ENCODE measurements around the gene C1orf56.

The C1orf56 gene

GRCh38 chr1:151043163-151043562, 4.4 kb upstream of the C1orf56 start:
- no peak for DNase-seq (ENCODE audit: low read depth)
- no peak for TF ChIP-seq CTCF (conservative IDR thresholded peaks at IDR 0.05; ENCODE audit: low read depth, low read length)

GRCh38 chr1:151047925-151048644, 534 bp downstream of the C1orf56 start:
- TF ChIP-seq CTCF (conservative IDR thresholded peaks at IDR 0.05; ENCODE audit: low read depth, low read length): no peak
- DNase-seq (ENCODE audit: low read depth): peak; percentile 39

More at GRCh38 chr1:151043163-151043562, 4.4 kb upstream of the C1orf56 start:
- H3K4me3 ChIP-seq (ENCODE audit: low read length): no peak overlapping the region

GRCh38 chr1:151048645-151049032, 1.1 kb downstream of the C1orf56 start:
- H3K4me3 ChIP-seq (ENCODE audit: low read length): peak overlapping the region; percentile 79
- DNase-seq (ENCODE audit: low read depth): no peak

More at GRCh38 chr1:151047925-151048644, 534 bp downstream of the C1orf56 start:
- H3K4me3 ChIP-seq (ENCODE audit: low read length): peak overlapping the region; percentile 79

GRCh38 chr1:151049458-151049857, 1.9 kb downstream of the C1orf56 start:
- no peak for TF ChIP-seq CTCF (conservative IDR thresholded peaks at IDR 0.05; ENCODE audit: low read depth, low read length)
- no peak overlapping the region for H3K4me3 ChIP-seq (ENCODE audit: low read length)
- DNase-seq (ENCODE audit: low read depth): no peak

More at GRCh38 chr1:151048645-151049032, 1.1 kb downstream of the C1orf56 start:
- peak; percentile 66 for TF ChIP-seq CTCF (conservative IDR thresholded peaks at IDR 0.05; ENCODE audit: low read depth, low read length)

- no peak overlapping the region for H3K4me3 ChIP-seq (ENCODE audit: low read length)
- TF ChIP-seq CTCF (conservative IDR thresholded peaks at IDR 0.05; ENCODE audit: low read depth, low read length): no peak
- no peak for DNase-seq (ENCODE audit: low read depth)
These were observed 2.6 kb downstream of the C1orf56 start for GRCh38 chr1:151050051-151050688.

- H3K4me3 ChIP-seq (ENCODE audit: low read length): no peak overlapping the region
- DNase-seq (ENCODE audit: low read depth): no peak
- TF ChIP-seq CTCF (conservative IDR thresholded peaks at IDR 0.05; ENCODE audit: low read depth, low read length): no peak
These were observed 3.9 kb downstream of the C1orf56 start for GRCh38 chr1:151051356-151052009.

Data from retinal pigment epithelial cell (primary cell).